Transverse colon (tissue), 4 donors: Measurements from ENCODE around the gene BCO2. TPM values are rescaled to one million over a fixed set of nuclear protein-coding genes. Genes with fewer than 3 reads are reported as not detected.
A peak's percentile ranks its signal among the peaks of the same experiment; 100 is the strongest.

Source experiments
- DNase-seq: peaks from one replicate; pipeline ENCODE4 v3.0.0-alpha.2; 2019
- H3K27ac ChIP-seq, 4 donors: fragments of 200-600 bp; sonication (generic); 2 replicates each; pipeline ENCODE4 v1.5.1; 2016 to 2018; ENCODE audit warnings: inconsistent platforms in 4 of 4
- H3K27me3 ChIP-seq: fragments of 200-600 bp; sonication (generic); 2 replicates; pipeline ENCODE4 v1.5.1; 2017; ENCODE audit warnings: inconsistent platforms
- H3K36me3 ChIP-seq, 4 donors: fragments of 200-600 bp; sonication (generic); 2 replicates each; pipeline ENCODE4 v1.5.1; 2017 to 2019; ENCODE audit warnings: inconsistent platforms in 4 of 4
- H3K4me1 ChIP-seq, 4 donors: fragments of 200-600 bp; sonication (generic); 2 replicates each; pipeline ENCODE4 v1.5.1; 2017 to 2020; ENCODE audit warnings: inconsistent platforms in 4 of 4
- H3K4me3 ChIP-seq, 4 donors: fragments of 200-600 bp; sonication (generic); 1 replicate in 1 of 4; 2 replicates in 3 of 4; pipeline versions ENCODE4 v1.5.1 to v1.6.1; 2017 to 2019; ENCODE audit warnings: inconsistent platforms in 4 of 4
- H3K9me3 ChIP-seq, 2 donors: fragments of 200-600 bp; sonication (generic); 2 replicates each; pipeline ENCODE4 v1.5.1; 2017 to 2019; ENCODE audit warnings: inconsistent platforms in 2 of 2
- EP300 ChIP-seq: sonication (generic); formaldehyde crosslinking; IDR thresholded peaks from one replicate; pipeline ENCODE4 v1.6.1; 2017; ENCODE audit warnings: antibody characterized with exemption, low read depth
- POLR2A ChIP-seq: fragments of 450-650 bp; IDR thresholded peaks from one replicate; pipeline ENCODE4 v1.6.1; 2016; ENCODE audit warnings: antibody characterized with exemption, mild to moderate bottlenecking, moderate library complexity
- POLR2AphosphoS5 ChIP-seq, 3 donors: sonication (generic); formaldehyde crosslinking; IDR thresholded peaks; one replicate each; pipeline ENCODE4 v1.6.1; 2016; ENCODE audit warnings: antibody characterized with exemption in 3 of 3
- WGBS, 2 donors: methylation state at CpG; one replicate each; pipeline ENCODE4 v1.1.5; 2018; ENCODE audit warnings: low coverage in 1 of 2; 5-methylcytosine and 5-hydroxymethylcytosine counted together
- in situ Hi-C, 4 donors: fragments of 200-750 bp; cut with MboI; loops; one replicate each; pipeline versions ENCODE4 v1.15.0 to v1.15.1; 2017; ENCODE audit warnings: low sequenced_read_pairs in 3 of 4, low pct_ligation_motif_present in 1 of 4, low pct_unique_long_range_greater_than_20kb in 1 of 4
- intact Hi-C: fragments of 100-400 bp; cut with DNase I; formaldehyde crosslinking; loops from one replicate; pipeline ENCODE4 v1.15.1; 2023; ENCODE audit warnings: low total_unique reads
- total RNA-seq, 4 donors: library from RNA; depleted of rRNA; stranded (reverse); fragments of >200 nt; gene quantifications; one replicate each; pipeline ENCODE4 v1.1.0, GENCODE V29; 2016
- TF ChIP-seq, protein P1 (sequence below), 5 experiments: fragments of 200-600 bp in 3 of 5; fragments of 450-650 bp in 2 of 5; sonication (generic) in 3 of 5; IDR thresholded peaks; 1 replicate in 2 of 5; 2 replicates in 3 of 5; pipeline ENCODE4 v1.5.1; 2016 to 2017; ENCODE audit warnings: antibody characterized with exemption in 5 of 5, inconsistent platforms in 3 of 5, mild to moderate bottlenecking in 2 of 5, moderate library complexity in 1 of 5

The BCO2 gene
- total RNA-seq, 4 donors from 2014 or later, result 2.8 to 12.1 (median 4.0) TPM

- in situ Hi-C loops (no loop called here), intact Hi-C loops (no loop called here)
- no peak overlapping the region for H3K4me3 ChIP-seq
- H3K9me3 ChIP-seq, result no peaks in the 10 kb centered on the region
- H3K36me3 ChIP-seq, result peaks cover 0 to 34% (median 8%) of the 10 kb centered on the region in 4 donors
- 30 to 68% methylated on average over 1 to 3 of the region's 3 CpGs for WGBS, 2 donors
- H3K4me1 ChIP-seq, result peaks cover 0 to 3% (median 0%) of the 10 kb centered on the region in 4 donors
- no peak for DNase-seq
- H3K27me3 ChIP-seq, result no peaks in the 10 kb centered on the region
- TF ChIP-seq POLR2A, result no peak
- no peak overlapping the region for H3K27ac ChIP-seq
These were observed 62.7 kb downstream of the BCO2 start for GRCh38 chr11:112238041-112238440.

DNA sequence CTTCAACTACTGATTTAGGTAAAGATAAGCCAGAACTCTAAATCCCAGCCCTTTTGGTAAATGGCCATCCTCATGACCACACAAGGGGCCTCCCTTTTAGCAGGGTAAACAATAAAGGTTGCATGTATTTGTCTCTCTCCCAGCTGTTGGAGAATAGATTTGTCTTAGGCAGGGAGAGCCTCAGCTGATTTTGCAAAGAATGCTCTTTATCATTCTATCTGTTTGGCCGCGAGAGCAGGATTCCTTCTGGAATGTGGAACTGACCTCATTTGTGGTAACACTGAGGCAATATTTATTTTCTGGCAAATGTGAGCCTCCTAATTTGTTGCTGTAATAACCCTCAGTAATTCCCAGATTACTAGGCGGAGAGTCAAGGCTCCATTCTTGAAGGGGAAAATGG is 66.2 kb downstream of the BCO2 start:
- in situ Hi-C loops (no loop called here), intact Hi-C loops (no loop called here)
- Histone ChIP-seq H3K4me1 (peaks cover 0 to 3% (median 0%) of the 10 kb centered on the region in 4 donors), H3K27ac (peak overlapping the region; percentile 22 to 62 (median 38)), H3K9me3 (no peaks in the 10 kb centered on the region), H3K36me3 (peaks cover 0 to 11% (median 3%) of the 10 kb centered on the region in 4 donors), H3K27me3 (no peaks in the 10 kb centered on the region), H3K4me3 (no peak overlapping the region)
- DNase-seq, result peak; percentile 12
- 79% methylated on average over 3 of the region's 3 CpGs; no CpG with 5 or more reads in 1 of the 2 donors for WGBS, 2 donors
- TF ChIP-seq, protein P1, sequence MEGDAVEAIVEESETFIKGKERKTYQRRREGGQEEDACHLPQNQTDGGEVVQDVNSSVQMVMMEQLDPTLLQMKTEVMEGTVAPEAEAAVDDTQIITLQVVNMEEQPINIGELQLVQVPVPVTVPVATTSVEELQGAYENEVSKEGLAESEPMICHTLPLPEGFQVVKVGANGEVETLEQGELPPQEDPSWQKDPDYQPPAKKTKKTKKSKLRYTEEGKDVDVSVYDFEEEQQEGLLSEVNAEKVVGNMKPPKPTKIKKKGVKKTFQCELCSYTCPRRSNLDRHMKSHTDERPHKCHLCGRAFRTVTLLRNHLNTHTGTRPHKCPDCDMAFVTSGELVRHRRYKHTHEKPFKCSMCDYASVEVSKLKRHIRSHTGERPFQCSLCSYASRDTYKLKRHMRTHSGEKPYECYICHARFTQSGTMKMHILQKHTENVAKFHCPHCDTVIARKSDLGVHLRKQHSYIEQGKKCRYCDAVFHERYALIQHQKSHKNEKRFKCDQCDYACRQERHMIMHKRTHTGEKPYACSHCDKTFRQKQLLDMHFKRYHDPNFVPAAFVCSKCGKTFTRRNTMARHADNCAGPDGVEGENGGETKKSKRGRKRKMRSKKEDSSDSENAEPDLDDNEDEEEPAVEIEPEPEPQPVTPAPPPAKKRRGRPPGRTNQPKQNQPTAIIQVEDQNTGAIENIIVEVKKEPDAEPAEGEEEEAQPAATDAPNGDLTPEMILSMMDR (IDR thresholded peaks at IDR 0.05), result no peak
- peak; percentile 8 to 72 (median 58) for TF ChIP-seq POLR2AphosphoS5 (IDR thresholded peaks at IDR 0.05)

GRCh38 chr11:112247201-112247600 is 71.9 kb downstream of the BCO2 start:
- no peaks in the 10 kb centered on the region for H3K27me3 ChIP-seq
- DNase-seq, result no peak

GRCh38 chr11:112248201-112248600 is 72.9 kb downstream of the BCO2 start:
- TF ChIP-seq POLR2AphosphoS5 (IDR thresholded peaks at IDR 0.05) (no peak), POLR2A (no peak), EP300 (no peak)
- TF ChIP-seq, protein P1 (IDR thresholded peaks at IDR 0.05), result no peak
- Histone ChIP-seq H3K27ac (no peak overlapping the region), H3K27me3 (no peaks in the 10 kb centered on the region), H3K4me1 (no peaks in the 10 kb centered on the region), H3K4me3 (no peak overlapping the region), H3K36me3 (no peaks in the 10 kb centered on the region), H3K9me3 (no peaks in the 10 kb centered on the region)
- no peak for DNase-seq
- in situ Hi-C loops, result no loop called here
- intact Hi-C loops, result no loop called here
- WGBS, 2 donors, result 69 to 89% methylated on average over 1 to 2 of the region's 2 CpGs

More at GRCh38 chr11:112247201-112247600, 71.9 kb downstream of the BCO2 start:
- 44 to 49% methylated on average over 4 of the region's 4 CpGs for WGBS, 2 donors
- TF ChIP-seq POLR2A, result no peak
- no peak overlapping the region for H3K27ac ChIP-seq
- H3K4me1 ChIP-seq, result peaks cover 0 to under 1% (median 0%) of the 10 kb centered on the region in 4 donors
- H3K4me3 ChIP-seq, result no peak overlapping the region
- in situ Hi-C loops, result no loop called here
- intact Hi-C loops, result no loop called here
- H3K36me3 ChIP-seq, result no peaks in the 10 kb centered on the region
- H3K9me3 ChIP-seq, result no peaks in the 10 kb centered on the region

- DNase-seq, result no peak
- Histone ChIP-seq H3K4me1 (no peaks in the 10 kb centered on the region), H3K27me3 (no peaks in the 10 kb centered on the region), H3K4me3 (no peak overlapping the region), H3K27ac (no peak overlapping the region), H3K36me3 (no peaks in the 10 kb centered on the region), H3K9me3 (no peaks in the 10 kb centered on the region)
- TF ChIP-seq POLR2A (no peak), POLR2AphosphoS5 (IDR thresholded peaks at IDR 0.05) (no peak), EP300 (no peak)
- TF ChIP-seq, protein P1 (IDR thresholded peaks at IDR 0.05), result no peak
- intact Hi-C loops, result no loop called here
- WGBS, 2 donors, result 87% methylated on average over 7 to 8 of the region's 8 CpGs
- in situ Hi-C loops, result no loop called here
These were observed 74.7 kb downstream of the BCO2 start for GRCh38 chr11:112249871-112250610.
